Measurements from ENCODE around the gene ZNF19.

DNA sequence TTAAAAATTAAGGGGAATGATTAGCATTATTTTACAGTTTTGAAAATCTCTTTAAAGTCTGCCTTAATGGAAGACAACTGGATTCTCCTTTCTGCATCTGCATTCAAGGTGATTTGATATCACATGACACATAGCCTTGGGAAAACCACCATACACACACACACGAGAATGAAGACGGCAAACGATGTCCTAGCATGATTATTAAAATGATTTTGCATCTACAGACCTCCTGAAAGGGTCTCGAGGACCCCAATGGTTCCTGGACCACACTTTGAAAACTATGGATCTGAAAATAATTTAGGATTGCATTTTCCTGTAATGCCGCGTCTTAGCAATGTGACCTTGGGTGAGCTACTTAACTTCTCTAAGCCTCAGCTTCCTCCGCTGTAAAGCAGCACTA is 25.4 kb upstream of the ZNF19 start:
- TF ChIP-seq, protein P1, sequence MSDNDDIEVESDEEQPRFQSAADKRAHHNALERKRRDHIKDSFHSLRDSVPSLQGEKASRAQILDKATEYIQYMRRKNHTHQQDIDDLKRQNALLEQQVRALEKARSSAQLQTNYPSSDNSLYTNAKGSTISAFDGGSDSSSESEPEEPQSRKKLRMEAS (IDR thresholded peaks at IDR 0.05; ENCODE audit: low read depth, low read length) = no peak
- no peak for TF ChIP-seq POLR2A (IDR thresholded peaks at IDR 0.05; ENCODE audit: extremely low read depth, insufficient read length)
